ENCODE data around the gene CENPB. TPM values are rescaled to one million over a fixed set of nuclear protein-coding genes. Genes with fewer than 3 reads are reported as not detected.

CENPB gene
- total and polyA plus RNA-seq, 2 of the 4 experiments (the other 2 are of a cell fraction): 45.7 to 59.1 TPM

GRCh38 chr20:3800256-3800877, 13.8 kb upstream of the CENPB start (continued):
- no peak for TF ChIP-seq USF2 (IDR thresholded peaks at IDR 0.05; ENCODE audit: low read depth, low read length)

- H3K4me2 ChIP-seq (ENCODE audit: low read depth, low read length): no peak overlapping the region; the same call in 1 of the 2 replicates
- no peaks in the 10 kb centered on the region for H4K20me1 ChIP-seq (ENCODE audit: insufficient read depth, low read length)
- no peak overlapping the region for H4K8ac ChIP-seq (ENCODE audit: low read depth in 2 of 2, low read length in 2 of 2)
- H2AK5ac ChIP-seq (ENCODE audit: low read depth, low read length): peak overlapping the region; percentile 43; the same call in 1 of the 2 replicates
- peaks cover 48% of the 10 kb centered on the region for H3K36me3 ChIP-seq (ENCODE audit: control insufficient read depth, insufficient read depth, low read length)
- H2AK9ac ChIP-seq (replicated peaks; ENCODE audit: low read depth, low read length, poor library complexity): peak overlapping the region; percentile 21
- H3K27me3 ChIP-seq (ENCODE audit: control insufficient read depth, insufficient read depth, low read length): no peaks in the 10 kb centered on the region
- H2BK15ac ChIP-seq (ENCODE audit: low read depth, low read length): no peak overlapping the region
- peak overlapping the region; percentile 62 for H3K4ac ChIP-seq (ENCODE audit: low read depth, low read length)
- H3K9me1 ChIP-seq (ENCODE audit: insufficient read depth, low read length): peaks cover 24% of the 10 kb centered on the region
- intact Hi-C loops (cut with micrococcal nuclease) (loop anchor here (2.0 kb wide), 1 partner anchor 14 kb away; no protein-coding TSS in a partner anchor), in situ Hi-C loops (cut with MboI; ENCODE audit: low sequenced_read_pairs) (no loop called here), dilution Hi-C loops (cut with HindIII; ENCODE audit: low sequenced_read_pairs, unreplicated experiment) (no loop called here)
- no peak overlapping the region for H3K9ac ChIP-seq (ENCODE audit: low read depth, low read length)
- no peak overlapping the region for H2AFZ ChIP-seq (replicated peaks; ENCODE audit: low read length, poor library complexity)
- peak overlapping the region; percentile 13; the same call in 1 of the 2 replicates for H3K56ac ChIP-seq (ENCODE audit: extremely low read depth, insufficient read depth, low read length)
- no peak for ATAC-seq (ENCODE audit: low read depth)
- H2BK5ac ChIP-seq (ENCODE audit: low read depth, low read length, poor library complexity, severe bottlenecking): no peak overlapping the region
- no peaks in the 10 kb centered on the region for H3K9me3 ChIP-seq (ENCODE audit: control insufficient read depth, insufficient read depth, low read length)
- no CpG with 5 or more reads among the region's 3 CpGs for WGBS, 2 experiments (ENCODE audit: extremely low coverage in 2 of 2, insufficient read length in 1 of 2)
- H4K91ac ChIP-seq (ENCODE audit: insufficient read depth, low read depth, low read length): no peak overlapping the region; the same call in 1 of the 2 replicates
- CTCF ChIA-PET: no interaction called here
- peaks cover 41 to 85% of the 10 kb centered on the region in 2 experiments for H3K79me1 ChIP-seq (ENCODE audit: low read depth in 1 of 2, low read length in 2 of 2)
- no peak overlapping the region for H3K4me3 ChIP-seq (ENCODE audit: insufficient read depth, low read depth, low read length)
- peaks cover 26% of the 10 kb centered on the region for H3K4me1 ChIP-seq (ENCODE audit: control insufficient read depth, insufficient read depth, low read length)
- peak overlapping the region; percentile 49 for H3K23ac ChIP-seq (ENCODE audit: low read depth, low read length)
- no peak for DNase-seq
- no peak overlapping the region for H3K18ac ChIP-seq (ENCODE audit: low read depth, low read length)
- BruUV-seq (replicated peaks): no TSS peak
- H4K5ac ChIP-seq (ENCODE audit: low read depth, low read length): no peak overlapping the region
- H2BK20ac ChIP-seq (ENCODE audit: low read depth, low read length): no peak overlapping the region
- 0 out of 2 replicates have a peak overlapping the region, but pooled peaks have one; percentile 63 for H3K14ac ChIP-seq (replicated peaks; ENCODE audit: low read depth, low read length)
- H3K27ac ChIP-seq (ENCODE audit: insufficient read depth, low read length): peak overlapping the region; percentile 20; the same call in 1 of the 2 replicates
- H2BK120ac ChIP-seq (ENCODE audit: low read depth, low read length): no peak overlapping the region; the same call in 1 of the 2 replicates
- POLR2A ChIA-PET (ENCODE audit: unreplicated experiment): no interaction called here
- no peak for TF ChIP-seq MAZ (IDR thresholded peaks at IDR 0.05; ENCODE audit: borderline replicate concordance, low read depth, low read length)
- no peak for TF ChIP-seq RCOR1 (IDR thresholded peaks at IDR 0.05; ENCODE audit: insufficient replicate concordance, low read length)
- TF ChIP-seq POLR2A (IDR thresholded peaks at IDR 0.05; ENCODE audit: low read depth, low read length): no peak
- no peak for TF ChIP-seq FOS (IDR thresholded peaks at IDR 0.05; ENCODE audit: low read depth, low read length)
- no peak for TF ChIP-seq CEBPB (IDR thresholded peaks at IDR 0.05; ENCODE audit: low read depth, low read length)
- no peak for TF ChIP-seq SMC3 (IDR thresholded peaks at IDR 0.05; ENCODE audit: low read depth, low read length)
- TF ChIP-seq MAFK (IDR thresholded peaks at IDR 0.05; ENCODE audit: low read depth, low read length): no peak
- TF ChIP-seq, protein P1, sequence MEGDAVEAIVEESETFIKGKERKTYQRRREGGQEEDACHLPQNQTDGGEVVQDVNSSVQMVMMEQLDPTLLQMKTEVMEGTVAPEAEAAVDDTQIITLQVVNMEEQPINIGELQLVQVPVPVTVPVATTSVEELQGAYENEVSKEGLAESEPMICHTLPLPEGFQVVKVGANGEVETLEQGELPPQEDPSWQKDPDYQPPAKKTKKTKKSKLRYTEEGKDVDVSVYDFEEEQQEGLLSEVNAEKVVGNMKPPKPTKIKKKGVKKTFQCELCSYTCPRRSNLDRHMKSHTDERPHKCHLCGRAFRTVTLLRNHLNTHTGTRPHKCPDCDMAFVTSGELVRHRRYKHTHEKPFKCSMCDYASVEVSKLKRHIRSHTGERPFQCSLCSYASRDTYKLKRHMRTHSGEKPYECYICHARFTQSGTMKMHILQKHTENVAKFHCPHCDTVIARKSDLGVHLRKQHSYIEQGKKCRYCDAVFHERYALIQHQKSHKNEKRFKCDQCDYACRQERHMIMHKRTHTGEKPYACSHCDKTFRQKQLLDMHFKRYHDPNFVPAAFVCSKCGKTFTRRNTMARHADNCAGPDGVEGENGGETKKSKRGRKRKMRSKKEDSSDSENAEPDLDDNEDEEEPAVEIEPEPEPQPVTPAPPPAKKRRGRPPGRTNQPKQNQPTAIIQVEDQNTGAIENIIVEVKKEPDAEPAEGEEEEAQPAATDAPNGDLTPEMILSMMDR (conservative IDR thresholded peaks at IDR 0.05; ENCODE audit: low read depth, low read length): no peak
- TF ChIP-seq USF2 (IDR thresholded peaks at IDR 0.05; ENCODE audit: low read depth, low read length): no peak
- no peak for TF ChIP-seq RAD21 (IDR thresholded peaks at IDR 0.05; ENCODE audit: low read length)
- TF ChIP-seq BHLHE40 (IDR thresholded peaks at IDR 0.05; ENCODE audit: low read depth, low read length): no peak
- no peak for TF ChIP-seq NFE2L2 (IDR thresholded peaks at IDR 0.05; ENCODE audit: low read depth, low read length)
Observed at GRCh38 chr20:3798908-3799248, 12.3 kb upstream of the CENPB start.

Measured in IMR-90 (cell line).